GM12892 (cell line): ENCODE data around the gene PRPSAP1.

ENCODE experiments used
- POLR2A ChIP-seq: IDR thresholded peaks from 2 replicates; pipeline ENCODE4 v1.6.1; 2011; ENCODE audit warnings: low read depth, low read length, control low read depth
- POLR2AphosphoS5 ChIP-seq: IDR thresholded peaks from 2 replicates; pipeline ENCODE4 v1.6.1; 2011; ENCODE audit warnings: low read depth, low read length, control low read depth
- TAF1 ChIP-seq: IDR thresholded peaks from 2 replicates; pipeline ENCODE4 v1.6.1; 2011; ENCODE audit warnings: low read depth, mild to moderate bottlenecking, control low read depth, low read length, borderline replicate concordance

DNA sequence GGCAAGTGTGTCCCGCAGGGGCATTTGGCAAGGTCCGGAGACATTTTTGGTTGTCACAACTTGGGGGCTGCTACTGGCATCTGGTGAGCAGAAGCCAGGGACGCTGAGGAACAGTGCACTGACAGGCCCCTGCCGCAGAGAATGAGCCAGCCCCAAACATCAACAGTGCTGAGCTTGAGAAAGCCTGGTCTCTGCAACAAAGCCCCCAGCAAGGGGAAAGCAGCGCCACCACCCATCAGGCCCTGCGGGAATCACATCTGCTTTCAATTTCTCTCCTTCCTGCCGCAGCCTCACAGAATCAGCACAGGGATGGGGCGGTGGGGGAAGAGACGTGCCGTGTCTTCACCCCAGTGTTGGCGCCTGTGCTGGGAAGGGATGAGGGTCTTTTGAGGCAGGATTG, 14.8 kb upstream of the PRPSAP1 start:
- TF ChIP-seq POLR2A (no peak), POLR2AphosphoS5 (no peak), TAF1 (no peak)
